Ishikawa (cell line): ENCODE data around the gene C2CD4C.

ENCODE experiments used
- CEBPB ChIP-seq: IDR thresholded peaks from 2 replicates; pipeline ENCODE4 v1.6.1; 2012
- CREB1 ChIP-seq: IDR thresholded peaks from 2 replicates; pipeline ENCODE4 v1.6.1; 2012; ENCODE audit warnings: low read depth
- EP300 ChIP-seq: IDR thresholded peaks from 2 replicates; pipeline ENCODE4 v1.6.1; 2012; ENCODE audit warnings: borderline replicate concordance
- FOXM1 ChIP-seq: IDR thresholded peaks from 2 replicates; pipeline ENCODE4 v1.6.1; 2012; ENCODE audit warnings: low read depth, borderline replicate concordance
- NFIC ChIP-seq: IDR thresholded peaks from 2 replicates; pipeline ENCODE4 v1.6.1; 2012
- REST ChIP-seq: IDR thresholded peaks from 2 replicates; pipeline ENCODE4 v1.6.1; 2012; ENCODE audit warnings: low read depth, mild to moderate bottlenecking
- TCF12 ChIP-seq: IDR thresholded peaks from 2 replicates; pipeline ENCODE4 v1.6.1; 2012; ENCODE audit warnings: low read depth
- TEAD4 ChIP-seq: IDR thresholded peaks from 2 replicates; pipeline ENCODE4 v1.6.1; 2012
- USF1 ChIP-seq: IDR thresholded peaks from 2 replicates; pipeline ENCODE4 v1.6.1; 2012
- YY1 ChIP-seq: IDR thresholded peaks from 2 replicates; pipeline ENCODE4 v1.6.1; 2012; ENCODE audit warnings: low read depth

GRCh38 chr19:378706-379105 is 30.2 kb downstream of the C2CD4C start:
- TF ChIP-seq CEBPB (no peak), YY1 (no peak), EP300 (no peak), TCF12 (no peak), CREB1 (no peak), FOXM1 (no peak), TEAD4 (no peak), USF1 (no peak), NFIC (no peak), REST (no peak)
